Liver (tissue), 9 donors: ENCODE results near the gene PABPC4L. TPM values are rescaled to one million over a fixed set of nuclear protein-coding genes. Genes with fewer than 3 reads are reported as not detected.
"Not testable (repeated sequence)": the region's sequence is repeated elsewhere in the genome, so short reads cannot be mapped to it uniquely, and the experiment has no call there.

Experiments used
- DNase-seq: peaks from one replicate; pipeline ENCODE4 v3.0.0-alpha.2; 2017; ENCODE audit warnings: low spot score
- H3K27ac ChIP-seq, 2 donors: one replicate each; pipeline ENCODE4 v1.7.0; 2013; ENCODE audit warnings: inconsistent platforms in 2 of 2, low read length in 2 of 2, control low read depth in 1 of 2, low read depth in 1 of 2, mild to moderate bottlenecking in 1 of 2
- H3K27me3 ChIP-seq, 4 donors: one replicate each; pipeline versions ENCODE4 v1.6.1 to v1.7.0; 2013; ENCODE audit warnings: low read length in 3 of 4, inconsistent platforms in 1 of 4, mild to moderate bottlenecking in 1 of 4, moderate library complexity in 1 of 4; ENCODE audit not compliant: control insufficient read depth in 4 of 4, insufficient read depth in 4 of 4
- H3K36me3 ChIP-seq, 4 donors: one replicate each; pipeline versions ENCODE4 v1.6.1 to v1.7.0; 2013; ENCODE audit warnings: low read length in 3 of 4, mild to moderate bottlenecking in 3 of 4, low read depth in 1 of 4, moderate library complexity in 1 of 4; ENCODE audit not compliant: control insufficient read depth in 4 of 4, insufficient read depth in 3 of 4
- H3K4me1 ChIP-seq, 4 donors: one replicate each; pipeline versions ENCODE4 v1.6.1 to v1.7.0; 2013; ENCODE audit warnings: low read length in 3 of 4, mild to moderate bottlenecking in 3 of 4, moderate library complexity in 1 of 4; ENCODE audit not compliant: control insufficient read depth in 4 of 4, insufficient read depth in 4 of 4
- H3K4me3 ChIP-seq, 3 donors: one replicate each; pipeline versions ENCODE4 v1.6.1 to v1.7.0; 2013; ENCODE audit warnings: low read length in 3 of 3, control low read depth in 1 of 3, low read depth in 1 of 3, mild to moderate bottlenecking in 1 of 3
- H3K9ac ChIP-seq, 2 donors: one replicate each; pipeline ENCODE4 v1.7.0; 2013; ENCODE audit warnings: low read length in 2 of 2, mild to moderate bottlenecking in 2 of 2, moderate library complexity in 2 of 2, control low read depth in 1 of 2, low read depth in 1 of 2
- H3K9me3 ChIP-seq, 4 donors: one replicate each; pipeline versions ENCODE4 v1.6.1 to v1.7.0; 2013; ENCODE audit warnings: low read length in 3 of 4; ENCODE audit not compliant: control insufficient read depth in 4 of 4
- EGR1 ChIP-seq, 2 donors: IDR thresholded peaks; 2 replicates each; pipeline ENCODE4 v1.6.1; 2016 to 2018; ENCODE audit warnings: antibody characterized with exemption in 2 of 2, low read depth in 2 of 2
- FOXA1 ChIP-seq: IDR thresholded peaks from 2 replicates; pipeline ENCODE4 v1.6.1; 2016; ENCODE audit warnings: antibody characterized with exemption
- FOXA2 ChIP-seq: IDR thresholded peaks from 2 replicates; pipeline ENCODE4 v1.6.1; 2016; ENCODE audit warnings: antibody characterized with exemption
- GABPA ChIP-seq, 2 donors: IDR thresholded peaks in 1 of 2; conservative IDR thresholded peaks in 1 of 2; 2 replicates each; pipeline ENCODE4 v1.6.1; 2016; ENCODE audit warnings: antibody characterized with exemption in 2 of 2, mild to moderate bottlenecking in 1 of 2, moderate library complexity in 1 of 2
- HNF4A ChIP-seq, 2 donors: conservative IDR thresholded peaks; 2 replicates each; pipeline ENCODE4 v1.6.1; 2016; ENCODE audit warnings: antibody characterized with exemption in 2 of 2, mild to moderate bottlenecking in 2 of 2
- NR2F2 ChIP-seq: IDR thresholded peaks from 2 replicates; pipeline ENCODE4 v1.6.1; 2016; ENCODE audit warnings: antibody characterized with exemption
- RXRA ChIP-seq, 2 donors: IDR thresholded peaks; 2 replicates each; pipeline ENCODE4 v1.6.1; 2017 to 2018; ENCODE audit warnings: antibody characterized with exemption in 2 of 2, mild to moderate bottlenecking in 1 of 2
- SP1 ChIP-seq: IDR thresholded peaks from 2 replicates; pipeline ENCODE4 v1.6.1; 2018; ENCODE audit warnings: antibody characterized with exemption, mild to moderate bottlenecking
- TAF1 ChIP-seq: conservative IDR thresholded peaks from 2 replicates; pipeline ENCODE4 v1.6.1; 2016; ENCODE audit warnings: antibody characterized with exemption, mild to moderate bottlenecking
- YY1 ChIP-seq: IDR thresholded peaks from 2 replicates; pipeline ENCODE4 v1.6.1; 2016; ENCODE audit warnings: antibody characterized with exemption, mild to moderate bottlenecking
- WGBS: extraction: QIAGEN DNeasy Blood & Tissue Kit; methylation state at CpG from one replicate; pipeline ENCODE4 v1.1.7; 2013; 5-methylcytosine and 5-hydroxymethylcytosine counted together
- polyA plus RNA-seq, 2 donors: library from polyadenylated mRNA; stranded (reverse) in 1 of 2; unstranded in 1 of 2; fragments of 200-250 nt in 1 of 2; fragments of >200 nt in 1 of 2; fragmentation: Nextera tagmentation in 1 of 2; extraction: Ambion mirVana in 1 of 2; gene quantifications; one replicate each; pipeline versions ENCODE4 v1.2.1 to v1.2.3, GENCODE V29; 2013 to 2015
- total RNA-seq, 2 donors: library from RNA; depleted of rRNA; stranded (reverse); fragments of >200 nt; gene quantifications; one replicate each; pipeline ENCODE4 v1.2.3, GENCODE V29; 2014
- TF ChIP-seq, protein P1 (sequence below): fragments of 150-350 bp; IDR thresholded peaks from 2 replicates; pipeline ENCODE4 v1.5.1; 2017; ENCODE audit warnings: improper control_type of control experiment, low read depth, low read length; ENCODE audit not compliant: missing input control
- TF ChIP-seq, protein P2 (sequence below): IDR thresholded peaks from 2 replicates; pipeline ENCODE4 v1.6.1; 2016; ENCODE audit warnings: antibody characterized with exemption
- TF ChIP-seq, protein P3 (sequence below): IDR thresholded peaks from 2 replicates; pipeline ENCODE4 v1.6.1; 2016; ENCODE audit warnings: antibody characterized with exemption
- TF ChIP-seq, protein P4 (sequence below): IDR thresholded peaks from 2 replicates; pipeline ENCODE4 v1.6.1; 2016; ENCODE audit warnings: antibody characterized with exemption
- TF ChIP-seq, protein P5 (sequence below): IDR thresholded peaks from 2 replicates; pipeline ENCODE4 v1.6.1; 2016; ENCODE audit warnings: antibody characterized with exemption, mild to moderate bottlenecking
- donor health status: healthy.
- donor health status: healthy.
- donor health status: healthy.
- donor health status: healthy.
- donor health status: healthy.

Gene PABPC4L
- total and polyA plus RNA-seq, 4 donors: 0.07 to 0.65 (median 0.17) TPM

DNA sequence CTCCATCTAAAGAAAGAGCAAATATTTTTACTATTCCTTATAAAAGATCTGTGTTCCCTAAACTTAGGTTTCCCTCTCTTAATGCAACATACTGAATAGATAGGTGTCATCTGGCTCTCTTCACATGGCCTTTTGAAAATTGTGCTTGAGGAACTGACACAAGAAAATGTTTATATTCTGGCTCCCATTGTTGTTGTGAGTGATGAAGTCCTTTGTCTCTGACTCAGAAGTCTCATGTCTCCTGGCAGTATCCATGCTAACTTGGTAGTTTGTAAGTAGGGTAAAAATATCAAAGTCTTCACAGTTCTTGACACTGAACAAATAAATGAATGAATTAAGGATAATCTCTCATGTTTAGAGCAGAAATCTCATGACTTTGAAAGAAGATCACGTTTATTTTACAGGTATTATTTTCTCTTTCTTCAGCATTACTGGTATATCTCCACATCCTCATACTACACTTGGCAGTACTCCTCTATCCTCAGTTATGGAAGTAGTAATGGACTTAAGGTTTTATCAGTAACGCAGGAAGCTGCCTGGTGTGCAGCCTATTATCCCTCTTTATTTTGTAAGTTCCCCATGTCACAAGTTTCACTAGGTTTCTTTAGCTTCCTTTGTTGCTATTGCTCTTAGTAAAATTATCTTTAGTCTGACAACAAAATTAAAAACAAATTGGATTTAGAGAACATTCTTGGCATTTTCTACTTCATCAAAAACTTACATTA lies 14.2 kb upstream of the PABPC4L start:
- no peak overlapping the region for H3K27ac ChIP-seq
- no peak overlapping the region for H3K4me3 ChIP-seq
- no peaks in the 10 kb centered on the region for H3K9me3 ChIP-seq
- H3K9ac ChIP-seq: no peak overlapping the region
- no peaks in the 10 kb centered on the region for H3K4me1 ChIP-seq
- no peak for TF ChIP-seq TAF1
- no peak for TF ChIP-seq NR2F2
- TF ChIP-seq FOXA2: no peak
- no peak for TF ChIP-seq EGR1 (IDR thresholded peaks at IDR 0.05; ENCODE audit: low read depth in 2 of 2)
- no peak for TF ChIP-seq GABPA (IDR thresholded peaks at IDR 0.05 in 1 of 2, conservative IDR thresholded peaks at IDR 0.05 in 1 of 2)
- no peak for TF ChIP-seq YY1
- TF ChIP-seq, protein P1, sequence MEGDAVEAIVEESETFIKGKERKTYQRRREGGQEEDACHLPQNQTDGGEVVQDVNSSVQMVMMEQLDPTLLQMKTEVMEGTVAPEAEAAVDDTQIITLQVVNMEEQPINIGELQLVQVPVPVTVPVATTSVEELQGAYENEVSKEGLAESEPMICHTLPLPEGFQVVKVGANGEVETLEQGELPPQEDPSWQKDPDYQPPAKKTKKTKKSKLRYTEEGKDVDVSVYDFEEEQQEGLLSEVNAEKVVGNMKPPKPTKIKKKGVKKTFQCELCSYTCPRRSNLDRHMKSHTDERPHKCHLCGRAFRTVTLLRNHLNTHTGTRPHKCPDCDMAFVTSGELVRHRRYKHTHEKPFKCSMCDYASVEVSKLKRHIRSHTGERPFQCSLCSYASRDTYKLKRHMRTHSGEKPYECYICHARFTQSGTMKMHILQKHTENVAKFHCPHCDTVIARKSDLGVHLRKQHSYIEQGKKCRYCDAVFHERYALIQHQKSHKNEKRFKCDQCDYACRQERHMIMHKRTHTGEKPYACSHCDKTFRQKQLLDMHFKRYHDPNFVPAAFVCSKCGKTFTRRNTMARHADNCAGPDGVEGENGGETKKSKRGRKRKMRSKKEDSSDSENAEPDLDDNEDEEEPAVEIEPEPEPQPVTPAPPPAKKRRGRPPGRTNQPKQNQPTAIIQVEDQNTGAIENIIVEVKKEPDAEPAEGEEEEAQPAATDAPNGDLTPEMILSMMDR: no peak
- TF ChIP-seq, protein P2, sequence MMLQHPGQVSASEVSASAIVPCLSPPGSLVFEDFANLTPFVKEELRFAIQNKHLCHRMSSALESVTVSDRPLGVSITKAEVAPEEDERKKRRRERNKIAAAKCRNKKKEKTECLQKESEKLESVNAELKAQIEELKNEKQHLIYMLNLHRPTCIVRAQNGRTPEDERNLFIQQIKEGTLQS: no peak
- TF ChIP-seq RXRA (IDR thresholded peaks at IDR 0.05): no peak
- TF ChIP-seq, protein P3, sequence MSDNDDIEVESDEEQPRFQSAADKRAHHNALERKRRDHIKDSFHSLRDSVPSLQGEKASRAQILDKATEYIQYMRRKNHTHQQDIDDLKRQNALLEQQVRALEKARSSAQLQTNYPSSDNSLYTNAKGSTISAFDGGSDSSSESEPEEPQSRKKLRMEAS: no peak
- TF ChIP-seq, protein P4, sequence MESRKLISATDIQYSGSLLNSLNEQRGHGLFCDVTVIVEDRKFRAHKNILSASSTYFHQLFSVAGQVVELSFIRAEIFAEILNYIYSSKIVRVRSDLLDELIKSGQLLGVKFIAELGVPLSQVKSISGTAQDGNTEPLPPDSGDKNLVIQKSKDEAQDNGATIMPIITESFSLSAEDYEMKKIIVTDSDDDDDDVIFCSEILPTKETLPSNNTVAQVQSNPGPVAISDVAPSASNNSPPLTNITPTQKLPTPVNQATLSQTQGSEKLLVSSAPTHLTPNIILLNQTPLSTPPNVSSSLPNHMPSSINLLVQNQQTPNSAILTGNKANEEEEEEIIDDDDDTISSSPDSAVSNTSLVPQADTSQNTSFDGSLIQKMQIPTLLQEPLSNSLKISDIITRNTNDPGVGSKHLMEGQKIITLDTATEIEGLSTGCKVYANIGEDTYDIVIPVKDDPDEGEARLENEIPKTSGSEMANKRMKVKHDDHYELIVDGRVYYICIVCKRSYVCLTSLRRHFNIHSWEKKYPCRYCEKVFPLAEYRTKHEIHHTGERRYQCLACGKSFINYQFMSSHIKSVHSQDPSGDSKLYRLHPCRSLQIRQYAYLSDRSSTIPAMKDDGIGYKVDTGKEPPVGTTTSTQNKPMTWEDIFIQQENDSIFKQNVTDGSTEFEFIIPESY: no peak
- no peak for TF ChIP-seq HNF4A (conservative IDR thresholded peaks at IDR 0.05)
- TF ChIP-seq, protein P5, sequence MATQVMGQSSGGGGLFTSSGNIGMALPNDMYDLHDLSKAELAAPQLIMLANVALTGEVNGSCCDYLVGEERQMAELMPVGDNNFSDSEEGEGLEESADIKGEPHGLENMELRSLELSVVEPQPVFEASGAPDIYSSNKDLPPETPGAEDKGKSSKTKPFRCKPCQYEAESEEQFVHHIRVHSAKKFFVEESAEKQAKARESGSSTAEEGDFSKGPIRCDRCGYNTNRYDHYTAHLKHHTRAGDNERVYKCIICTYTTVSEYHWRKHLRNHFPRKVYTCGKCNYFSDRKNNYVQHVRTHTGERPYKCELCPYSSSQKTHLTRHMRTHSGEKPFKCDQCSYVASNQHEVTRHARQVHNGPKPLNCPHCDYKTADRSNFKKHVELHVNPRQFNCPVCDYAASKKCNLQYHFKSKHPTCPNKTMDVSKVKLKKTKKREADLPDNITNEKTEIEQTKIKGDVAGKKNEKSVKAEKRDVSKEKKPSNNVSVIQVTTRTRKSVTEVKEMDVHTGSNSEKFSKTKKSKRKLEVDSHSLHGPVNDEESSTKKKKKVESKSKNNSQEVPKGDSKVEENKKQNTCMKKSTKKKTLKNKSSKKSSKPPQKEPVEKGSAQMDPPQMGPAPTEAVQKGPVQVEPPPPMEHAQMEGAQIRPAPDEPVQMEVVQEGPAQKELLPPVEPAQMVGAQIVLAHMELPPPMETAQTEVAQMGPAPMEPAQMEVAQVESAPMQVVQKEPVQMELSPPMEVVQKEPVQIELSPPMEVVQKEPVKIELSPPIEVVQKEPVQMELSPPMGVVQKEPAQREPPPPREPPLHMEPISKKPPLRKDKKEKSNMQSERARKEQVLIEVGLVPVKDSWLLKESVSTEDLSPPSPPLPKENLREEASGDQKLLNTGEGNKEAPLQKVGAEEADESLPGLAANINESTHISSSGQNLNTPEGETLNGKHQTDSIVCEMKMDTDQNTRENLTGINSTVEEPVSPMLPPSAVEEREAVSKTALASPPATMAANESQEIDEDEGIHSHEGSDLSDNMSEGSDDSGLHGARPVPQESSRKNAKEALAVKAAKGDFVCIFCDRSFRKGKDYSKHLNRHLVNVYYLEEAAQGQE: no peak
- TF ChIP-seq SP1: no peak
- TF ChIP-seq FOXA1: no peak
- WGBS: 49% methylated on average over 2 of the region's 2 CpGs
- DNase-seq: no peak
- no peaks in the 10 kb centered on the region for H3K36me3 ChIP-seq
- H3K27me3 ChIP-seq: no peaks in the 10 kb centered on the region

DNA sequence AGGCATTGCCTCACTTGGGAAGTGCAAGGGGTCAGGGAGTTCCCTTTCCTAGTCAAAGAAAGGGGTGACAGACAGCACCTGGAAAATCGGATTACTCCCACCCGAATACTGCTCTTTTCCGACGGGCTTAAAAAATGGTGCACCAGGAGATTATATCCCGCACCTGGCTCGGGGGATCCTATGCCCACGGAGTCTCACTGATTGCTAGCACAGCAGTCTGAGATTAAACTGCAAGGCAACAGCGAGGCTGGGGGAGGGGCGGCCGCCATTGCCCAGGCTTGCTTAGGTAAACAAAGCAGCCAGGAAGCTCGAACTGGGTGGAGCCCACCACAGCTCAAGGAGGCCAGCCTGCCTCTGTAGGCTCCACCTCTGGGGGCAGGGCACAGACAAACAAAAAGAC lies 6.4 kb upstream of the PABPC4L start:
- DNase-seq, H3K9ac ChIP-seq, H3K4me3 ChIP-seq, H3K36me3 ChIP-seq, H3K27me3 ChIP-seq, H3K9me3 ChIP-seq, H3K4me1 ChIP-seq, H3K27ac ChIP-seq: not testable (repeated sequence)
- 88% methylated on average over 11 of the region's 11 CpGs for WGBS
